H1 (cell line): ENCODE results near the gene ITGB5. TPM values are rescaled to one million over a fixed set of nuclear protein-coding genes. Genes with fewer than 3 reads are reported as not detected.

ENCODE experiments used
- CHD7 ChIP-seq: fragments of 300-600 bp; sonication (generic); IDR thresholded peaks from 2 replicates; pipeline ENCODE4 v1.7.1; 2012; ENCODE audit warnings: low read length, moderate library complexity, mild to moderate bottlenecking, inconsistent platforms; ENCODE audit not compliant: insufficient replicate concordance
- GTF2F1 ChIP-seq: IDR thresholded peaks from 2 replicates; pipeline ENCODE4 v1.6.1; 2012; ENCODE audit warnings: low read depth, low read length, improper control_type of control experiment, borderline replicate concordance
- TBP ChIP-seq: IDR thresholded peaks from 2 replicates; pipeline ENCODE4 v1.6.1; 2011; ENCODE audit warnings: low read depth, low read length, improper control_type of control experiment
- polyA plus RNA-seq, 7 experiments: library from polyadenylated mRNA; depleted of rRNA in 3 of 7; stranded (reverse) in 5 of 7; unstranded in 2 of 7; fragments of >200 nt in 5 of 7; fragments of 200-250 nt in 2 of 7; gene quantifications; 1 replicate in 5 of 7; 2 replicates in 1 of 7; 4 replicates in 1 of 7; pipeline versions ENCODE4 v1.2.1 to v1.2.3, GENCODE V29; 2011 to 2013; ENCODE audit warnings: missing spikeins in 2 of 7, mixed read lengths in 2 of 7
- total RNA-seq: library from RNA; stranded (reverse); fragmentation: NEBNext Ultra II Directional; extraction: Animal tissue kit (Norgen Biotek cat#: 25700); gene quantifications from 2 replicates; pipeline ENCODE4 v1.2.1, GENCODE V29; 2021

The ITGB5 gene
- total and polyA plus RNA-seq, 2 of the 8 experiments (the other 6 are each of a cell fraction or from before 2014, with no cell fraction given), result 101 to 268 TPM

- TF ChIP-seq CHD7 (no peak), GTF2F1 (no peak), TBP (no peak)
These were observed 121.8 kb downstream of the ITGB5 start (continued) for GRCh38 chr3:124765197-124765840.
